Measurements from ENCODE around the gene MFSD8. TPM values are rescaled to one million over a fixed set of nuclear protein-coding genes. Genes with fewer than 3 reads are reported as not detected.

Gene MFSD8
- total and polyA plus RNA-seq, 2 of the 8 experiments (the other 6 are each of a cell fraction or from before 2014, with no cell fraction given), result 9.2 to 15.8 TPM

- TF ChIP-seq TCF12 (IDR thresholded peaks at IDR 0.05; ENCODE audit: low read depth, low read length) (0 out of 2 replicates have a peak, but pooled peaks have one; percentile 31), NRF1 (IDR thresholded peaks at IDR 0.05; ENCODE audit: low read depth, low read length) (peak; percentile 75), JUND (IDR thresholded peaks at IDR 0.05; ENCODE audit: low read length) (peak; percentile 6; the same call in 1 of the 2 replicates), POU5F1 (IDR thresholded peaks at IDR 0.05; ENCODE audit: low read depth, low read length) (no peak), POLR2AphosphoS5 (IDR thresholded peaks at IDR 0.05; ENCODE audit: low read depth, low read length) (peak; percentile 81), CEBPB (IDR thresholded peaks at IDR 0.05; ENCODE audit: low read depth, low read length) (no peak), TEAD4 (IDR thresholded peaks at IDR 0.05; ENCODE audit: low read depth, low read length) (peak; percentile 57), SIRT6 (IDR thresholded peaks at IDR 0.05; ENCODE audit: low read length) (no peak), SP2 (IDR thresholded peaks at IDR 0.05; ENCODE audit: low read length) (no peak), RNF2 (IDR thresholded peaks at IDR 0.05; ENCODE audit: borderline replicate concordance, low read depth, low read length, missing control alignments, poor library complexity, severe bottlenecking) (no peak), RXRA (IDR thresholded peaks at IDR 0.05; ENCODE audit: insufficient read depth, low read depth, low read length) (no peak), HDAC6 (IDR thresholded peaks at IDR 0.05; ENCODE audit: low read depth, low read length) (no peak), GTF2F1 (IDR thresholded peaks at IDR 0.05; ENCODE audit: borderline replicate concordance, low read depth, low read length) (no peak), BCL11A (IDR thresholded peaks at IDR 0.05; ENCODE audit: low read depth in 2 of 2, low read length in 2 of 2) (no peak), CBX5 (IDR thresholded peaks at IDR 0.05; ENCODE audit: low read depth, low read length) (no peak), GABPA (IDR thresholded peaks at IDR 0.05; ENCODE audit: borderline replicate concordance, insufficient read depth, low read length) (peak; percentile 52; the same call in 1 of the 2 replicates), SIN3A (conservative IDR thresholded peaks at IDR 0.05 in 1 of 2, IDR thresholded peaks at IDR 0.05 in 1 of 2; ENCODE audit: low read depth in 1 of 2, low read length in 2 of 2) (peak in 1 of 2 experiments; percentile 83; a peak in 1 of 4 replicates), SUZ12 (IDR thresholded peaks at IDR 0.05; ENCODE audit: low read length) (no peak)
- TF ChIP-seq, protein P1, sequence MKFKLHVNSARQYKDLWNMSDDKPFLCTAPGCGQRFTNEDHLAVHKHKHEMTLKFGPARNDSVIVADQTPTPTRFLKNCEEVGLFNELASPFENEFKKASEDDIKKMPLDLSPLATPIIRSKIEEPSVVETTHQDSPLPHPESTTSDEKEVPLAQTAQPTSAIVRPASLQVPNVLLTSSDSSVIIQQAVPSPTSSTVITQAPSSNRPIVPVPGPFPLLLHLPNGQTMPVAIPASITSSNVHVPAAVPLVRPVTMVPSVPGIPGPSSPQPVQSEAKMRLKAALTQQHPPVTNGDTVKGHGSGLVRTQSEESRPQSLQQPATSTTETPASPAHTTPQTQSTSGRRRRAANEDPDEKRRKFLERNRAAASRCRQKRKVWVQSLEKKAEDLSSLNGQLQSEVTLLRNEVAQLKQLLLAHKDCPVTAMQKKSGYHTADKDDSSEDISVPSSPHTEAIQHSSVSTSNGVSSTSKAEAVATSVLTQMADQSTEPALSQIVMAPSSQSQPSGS (IDR thresholded peaks at IDR 0.05; ENCODE audit: low read length), result no peak
These were observed at the start of gene MFSD8, which contains the start of gene ABHD18 (continued) for GRCh38 chr4:127965062-127965802.

All from H1 (cell line).